Brain microvascular endothelial cell (primary cell): Measurements from ENCODE around the gene IMPA2.
A peak's percentile ranks its signal among the peaks of the same experiment; 100 is the strongest.

Experiments used
- DNase-seq: peaks from one replicate; pipeline ENCODE4 v3.0.0-alpha.2; 2020
- H3K27ac ChIP-seq: fragments of 250-450 bp; sonication (Bioruptor Pico); 2 replicates; pipeline ENCODE4 v1.5.1; 2020; ENCODE audit warnings: mild to moderate bottlenecking, moderate library complexity
- H3K27me3 ChIP-seq: fragments of 250-450 bp; sonication (Bioruptor Pico); replicated peaks from 2 replicates; pipeline ENCODE4 v1.5.1; 2020; ENCODE audit warnings: mild to moderate bottlenecking
- H3K36me3 ChIP-seq: fragments of 250-450 bp; sonication (Bioruptor Pico); replicated peaks from 2 replicates; pipeline ENCODE4 v1.5.1; 2020; ENCODE audit warnings: mild to moderate bottlenecking
- H3K4me3 ChIP-seq: 2 replicates; pipeline ENCODE4 v1.5.1; 2011; ENCODE audit warnings: low read depth, mild to moderate bottlenecking, control low read depth, low read length, moderate library complexity
- CTCF ChIP-seq: IDR thresholded peaks from 2 replicates; pipeline ENCODE4 v1.5.1; 2011; ENCODE audit warnings: low read depth, mild to moderate bottlenecking, moderate library complexity, low read length, control low read depth, inconsistent platforms; ENCODE audit errors: missing control alignments
- in situ Hi-C: cut with HindIII; loops from 2 replicates; pipeline ENCODE4 v1.10.0; 2017; ENCODE audit warnings: low sequenced_read_pairs, low pct_ligation_motif_present

The IMPA2 gene

GRCh38 chr18:11978956-11979355 lies 2.4 kb upstream of the IMPA2 start:
- in situ Hi-C loops = no loop called here
- Histone ChIP-seq H3K27me3 (no peaks in the 10 kb centered on the region), H3K36me3 (no peaks in the 10 kb centered on the region), H3K4me3 (no peak overlapping the region), H3K27ac (no peak overlapping the region)
- DNase-seq = no peak
- no peak for TF ChIP-seq CTCF

- peak overlapping the region; percentile 61 for H3K4me3 ChIP-seq
- no peak for DNase-seq
- H3K36me3 ChIP-seq = no peaks in the 10 kb centered on the region
- no peak for TF ChIP-seq CTCF
- in situ Hi-C loops = no loop called here
- no peaks in the 10 kb centered on the region for H3K27me3 ChIP-seq
- peak overlapping the region; percentile 86 for H3K27ac ChIP-seq
Observed at GRCh38 chr18:11980163-11980493, 1.2 kb upstream of the IMPA2 start.

GRCh38 chr18:11980494-11981191 lies 664 bp upstream of the IMPA2 start:
- in situ Hi-C loops = no loop called here
- H3K36me3 ChIP-seq = no peaks in the 10 kb centered on the region
- peak overlapping the region; percentile 86 for H3K27ac ChIP-seq
- no peaks in the 10 kb centered on the region for H3K27me3 ChIP-seq
- peak; percentile 20 for TF ChIP-seq CTCF
- peak overlapping the region; percentile 61 for H3K4me3 ChIP-seq
- DNase-seq = peak; percentile 92

GRCh38 chr18:11981543-11982366 lies 448 bp downstream of the IMPA2 start:
- H3K4me3 ChIP-seq = peak overlapping the region; percentile 61
- no peaks in the 10 kb centered on the region for H3K36me3 ChIP-seq
- TF ChIP-seq CTCF = no peak
- in situ Hi-C loops = no loop called here
- H3K27ac ChIP-seq = no peak overlapping the region
- no peaks in the 10 kb centered on the region for H3K27me3 ChIP-seq
- no peak for DNase-seq

- no peak overlapping the region for H3K4me3 ChIP-seq
- no peaks in the 10 kb centered on the region for H3K36me3 ChIP-seq
- in situ Hi-C loops = no loop called here
- no peaks in the 10 kb centered on the region for H3K27me3 ChIP-seq
- TF ChIP-seq CTCF = no peak
- DNase-seq = no peak
- no peak overlapping the region for H3K27ac ChIP-seq
Observed at GRCh38 chr18:11982981-11983380, 1.7 kb downstream of the IMPA2 start.
